Stimulated activated CD4-positive, alpha-beta T cell treated with anti-CD3 and anti-CD28 coated beads, Interleukin-15, amount 100 ng/mL, for 1 hour (primary cell): ENCODE results near the gene HDAC4.

Experiments
- DNase-seq, 2 donors: peaks; one replicate each; pipeline ENCODE4 v3.0.0-alpha.2; 2020; ENCODE audit warnings: low read depth in 1 of 2, low spot score in 1 of 2

HDAC4 gene

GRCh38 chr2:239385096-239386000, 15.5 kb downstream of the HDAC4 start:
- no peak for DNase-seq

GRCh38 chr2:239383759-239384156, 17.1 kb downstream of the HDAC4 start:
- no peak for DNase-seq

- no peak for DNase-seq
These were observed 17.6 kb downstream of the HDAC4 start for GRCh38 chr2:239383036-239383758.

GRCh38 chr2:239382384-239382880, 18.4 kb downstream of the HDAC4 start:
- DNase-seq = no peak

GRCh38 chr2:239381709-239382134, 19.1 kb downstream of the HDAC4 start:
- DNase-seq = no peak

GRCh38 chr2:239380831-239381708, 19.8 kb downstream of the HDAC4 start:
- DNase-seq = peak; percentile 35 to 41

- DNase-seq = no peak
These were observed 21.1 kb downstream of the HDAC4 start for GRCh38 chr2:239379641-239380170.

- DNase-seq = no peak
These were observed 21.7 kb downstream of the HDAC4 start for GRCh38 chr2:239378918-239379640.

- DNase-seq = no peak
These were observed 22.6 kb downstream of the HDAC4 start for GRCh38 chr2:239378021-239378917.

- no peak for DNase-seq
These were observed 23.2 kb downstream of the HDAC4 start for GRCh38 chr2:239377591-239377990.

- no peak for DNase-seq
These were observed 23.8 kb downstream of the HDAC4 start for GRCh38 chr2:239376942-239377531.

GRCh38 chr2:239376351-239376750, 24.5 kb downstream of the HDAC4 start:
- DNase-seq = no peak

GRCh38 chr2:239375278-239376061, 25.4 kb downstream of the HDAC4 start:
- no peak for DNase-seq

GRCh38 chr2:239374896-239375277, 25.9 kb downstream of the HDAC4 start:
- no peak for DNase-seq

- DNase-seq = no peak
These were observed 28.0 kb downstream of the HDAC4 start for GRCh38 chr2:239372835-239373234.

- no peak for DNase-seq
These were observed 28.8 kb downstream of the HDAC4 start for GRCh38 chr2:239371726-239372686.
